ENCODE results near the gene ORAI3.

The ORAI3 gene

DNA sequence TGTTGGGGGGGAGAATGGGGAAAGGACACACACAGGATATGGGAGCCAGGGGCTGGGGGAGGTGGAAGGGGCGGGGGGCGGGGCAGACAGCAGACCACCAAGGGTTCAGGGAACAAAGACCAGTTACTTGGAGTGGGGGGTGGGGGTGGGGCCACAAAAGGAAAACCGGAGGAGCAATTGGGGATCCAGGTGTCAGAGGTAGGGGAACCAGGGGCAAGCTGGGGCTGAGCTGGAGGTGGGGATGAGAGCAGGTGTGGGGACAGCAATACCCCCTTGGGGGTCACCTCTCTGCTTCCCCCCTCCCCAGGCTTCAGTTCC is 1.4 kb upstream of the ORAI3 start:
- Histone ChIP-seq H3K27ac (ENCODE audit: extremely low read depth, low read depth, low read length) (no peak overlapping the region), H3K9me3 (ENCODE audit: control insufficient read depth, insufficient read depth, low read depth, low read length) (no peaks in the 10 kb centered on the region), H3K4me1 (ENCODE audit: control insufficient read depth, insufficient read depth, low read length) (no peaks in the 10 kb centered on the region), H3K36me3 (ENCODE audit: control insufficient read depth in 2 of 2, insufficient read depth in 1 of 2, low read length in 2 of 2) (peaks cover 25 to 40% of the 10 kb centered on the region in 2 experiments; a peak in 2 of 3 replicates), H3K4me3 (ENCODE audit: low read depth, low read length) (no peak overlapping the region)
- ChIA-PET POLR2A (no interaction called here), CTCF (interaction anchor here (0.6 to 0.7 kb wide), 2 partner anchors 37 to 38 kb away, joined by 3 to 6 read pairs; no protein-coding TSS in a partner anchor)
- no peak for TF ChIP-seq ZNF529 (tag by site-specific recombination; IDR thresholded peaks at IDR 0.05; ENCODE audit: insufficient replicate concordance)
- no peak for TF ChIP-seq HOXA7 (CRISPR knock-in tag; IDR thresholded peaks at IDR 0.05; ENCODE audit: borderline replicate concordance)
- TF ChIP-seq ZNF248 (tag by site-specific recombination; IDR thresholded peaks at IDR 0.05) = no peak
- no peak for TF ChIP-seq ZNF23 (tag by site-specific recombination; IDR thresholded peaks at IDR 0.05; ENCODE audit: borderline replicate concordance)
- TF ChIP-seq, protein P1, sequence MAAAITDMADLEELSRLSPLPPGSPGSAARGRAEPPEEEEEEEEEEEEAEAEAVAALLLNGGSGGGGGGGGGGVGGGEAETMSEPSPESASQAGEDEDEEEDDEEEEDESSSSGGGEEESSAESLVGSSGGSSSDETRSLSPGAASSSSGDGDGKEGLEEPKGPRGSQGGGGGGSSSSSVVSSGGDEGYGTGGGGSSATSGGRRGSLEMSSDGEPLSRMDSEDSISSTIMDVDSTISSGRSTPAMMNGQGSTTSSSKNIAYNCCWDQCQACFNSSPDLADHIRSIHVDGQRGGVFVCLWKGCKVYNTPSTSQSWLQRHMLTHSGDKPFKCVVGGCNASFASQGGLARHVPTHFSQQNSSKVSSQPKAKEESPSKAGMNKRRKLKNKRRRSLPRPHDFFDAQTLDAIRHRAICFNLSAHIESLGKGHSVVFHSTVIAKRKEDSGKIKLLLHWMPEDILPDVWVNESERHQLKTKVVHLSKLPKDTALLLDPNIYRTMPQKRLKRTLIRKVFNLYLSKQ (tag by site-specific recombination; IDR thresholded peaks at IDR 0.05; ENCODE audit: borderline replicate concordance) = no peak
- no peak for TF ChIP-seq ZNF530 (tag by site-specific recombination; IDR thresholded peaks at IDR 0.05; ENCODE audit: low read depth)
- TF ChIP-seq ZNF157 (tag by site-specific recombination; IDR thresholded peaks at IDR 0.05) = no peak
- no peak for TF ChIP-seq ZBTB1 (tag by site-specific recombination; IDR thresholded peaks at IDR 0.05)
- no peak for TF ChIP-seq ZNF112 (tag by site-specific recombination; IDR thresholded peaks at IDR 0.05)
- TF ChIP-seq ZNF394 (tag by site-specific recombination; IDR thresholded peaks at IDR 0.05; ENCODE audit: borderline replicate concordance) = no peak
- no peak for TF ChIP-seq BCL11A (tag by site-specific recombination; IDR thresholded peaks at IDR 0.05; ENCODE audit: low read depth)
- no peak for TF ChIP-seq IKZF3 (tag by site-specific recombination; IDR thresholded peaks at IDR 0.05)
- TF ChIP-seq REPIN1 (tag by site-specific recombination; IDR thresholded peaks at IDR 0.05; ENCODE audit: low read depth) = no peak
- TF ChIP-seq ZNF423 (tag by site-specific recombination; IDR thresholded peaks at IDR 0.05) = no peak
- no peak for TF ChIP-seq ZNF624 (tag by site-specific recombination; IDR thresholded peaks at IDR 0.05)
- TF ChIP-seq ZNF837 (tag by site-specific recombination; IDR thresholded peaks at IDR 0.05) = no peak
- TF ChIP-seq ZNF830 (tag by site-specific recombination; IDR thresholded peaks at IDR 0.05; ENCODE audit: low read depth) = no peak
- TF ChIP-seq ZNF324 (tag by site-specific recombination; IDR thresholded peaks at IDR 0.05) = no peak

DNA sequence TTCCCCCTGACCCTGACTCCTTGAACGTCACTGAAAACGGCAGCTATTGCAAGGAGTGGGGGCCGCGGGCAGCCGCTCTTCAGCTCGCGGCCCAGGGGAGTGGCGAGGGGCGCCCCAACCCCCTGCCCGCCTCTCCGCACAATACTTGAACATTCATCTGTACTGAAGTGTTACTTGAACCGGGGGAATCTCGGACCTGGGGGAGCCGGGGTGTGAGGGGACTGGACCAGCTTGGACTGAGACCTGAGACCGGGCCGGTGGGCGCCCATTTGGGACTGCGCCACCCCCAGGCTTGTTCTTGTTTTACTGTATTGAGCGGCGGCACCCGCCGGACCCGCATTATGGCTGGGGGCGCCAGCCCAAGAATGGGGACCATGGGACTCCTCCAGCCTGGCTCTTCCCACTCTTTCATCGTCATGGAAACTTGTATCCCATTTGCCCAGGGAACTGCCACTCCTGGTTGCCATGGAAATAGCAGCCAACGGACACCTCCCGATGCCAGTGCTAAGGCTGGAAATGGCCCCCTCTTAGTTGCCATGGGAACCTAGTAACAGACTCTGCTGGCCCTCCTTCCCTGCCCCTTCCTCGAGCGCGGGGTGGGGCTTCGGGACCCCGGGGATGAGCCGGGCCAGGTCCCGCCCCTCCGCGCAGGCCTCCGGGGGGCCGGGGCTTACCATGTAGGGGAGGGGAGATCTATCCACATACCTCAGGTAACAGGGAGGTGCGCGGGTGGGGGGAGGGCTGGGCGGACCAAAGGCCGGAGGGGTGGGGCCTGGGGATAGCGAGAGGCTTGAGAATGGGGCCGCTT is 805 bp upstream of the ORAI3 start:
- CTCF ChIA-PET = interaction anchor here (0.6 to 0.7 kb wide), 3 partner anchors 13 to 38 kb away, joined by 3 to 6 read pairs (median 4); no protein-coding TSS in a partner anchor
- Histone ChIP-seq H3K4me1 (ENCODE audit: control insufficient read depth, insufficient read depth, low read length) (no peaks in the 10 kb centered on the region), H3K9me3 (ENCODE audit: control insufficient read depth, insufficient read depth, low read depth, low read length) (no peaks in the 10 kb centered on the region), H3K27ac (ENCODE audit: extremely low read depth, low read depth, low read length) (peak overlapping the region; percentile 45; the same call in 1 of the 2 replicates), H3K36me3 (ENCODE audit: control insufficient read depth in 2 of 2, insufficient read depth in 1 of 2, low read length in 2 of 2) (peaks cover 20 to 35% of the 10 kb centered on the region in 2 experiments; a peak in 2 of 3 replicates), H3K4me3 (ENCODE audit: low read depth, low read length) (peak overlapping the region; percentile 69)
- POLR2A ChIA-PET = no interaction called here
- TF ChIP-seq, protein P2, sequence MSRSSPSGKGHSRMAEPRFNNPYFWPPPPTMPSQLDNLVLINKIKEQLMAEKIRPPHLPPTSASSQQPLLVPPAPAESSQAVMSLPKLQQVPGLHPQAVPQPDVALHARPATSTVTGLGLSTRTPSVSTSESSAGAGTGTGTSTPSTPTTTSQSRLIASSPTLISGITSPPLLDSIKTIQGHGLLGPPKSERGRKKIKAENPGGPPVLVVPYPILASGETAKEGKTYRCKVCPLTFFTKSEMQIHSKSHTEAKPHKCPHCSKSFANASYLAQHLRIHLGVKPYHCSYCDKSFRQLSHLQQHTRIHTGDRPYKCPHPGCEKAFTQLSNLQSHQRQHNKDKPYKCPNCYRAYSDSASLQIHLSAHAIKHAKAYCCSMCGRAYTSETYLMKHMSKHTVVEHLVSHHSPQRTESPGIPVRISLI (tag by site-specific recombination; IDR thresholded peaks at IDR 0.05) = no peak
- TF ChIP-seq ZNF211 (tag by site-specific recombination; IDR thresholded peaks at IDR 0.05; ENCODE audit: low read depth) (no peak), ZNF16 (tag by site-specific recombination; IDR thresholded peaks at IDR 0.05; ENCODE audit: low read depth) (no peak), ZNF501 (tag by site-specific recombination; IDR thresholded peaks at IDR 0.05) (no peak), ZNF791 (tag by site-specific recombination; IDR thresholded peaks at IDR 0.05) (no peak), ZNF341 (tag by site-specific recombination; IDR thresholded peaks at IDR 0.05; ENCODE audit: low read depth) (peak; percentile 87), ZNF114 (tag by site-specific recombination; IDR thresholded peaks at IDR 0.05) (no peak), GLIS1 (tag by site-specific recombination; IDR thresholded peaks at IDR 0.05) (peak; percentile 83)
- TF ChIP-seq, protein P3, sequence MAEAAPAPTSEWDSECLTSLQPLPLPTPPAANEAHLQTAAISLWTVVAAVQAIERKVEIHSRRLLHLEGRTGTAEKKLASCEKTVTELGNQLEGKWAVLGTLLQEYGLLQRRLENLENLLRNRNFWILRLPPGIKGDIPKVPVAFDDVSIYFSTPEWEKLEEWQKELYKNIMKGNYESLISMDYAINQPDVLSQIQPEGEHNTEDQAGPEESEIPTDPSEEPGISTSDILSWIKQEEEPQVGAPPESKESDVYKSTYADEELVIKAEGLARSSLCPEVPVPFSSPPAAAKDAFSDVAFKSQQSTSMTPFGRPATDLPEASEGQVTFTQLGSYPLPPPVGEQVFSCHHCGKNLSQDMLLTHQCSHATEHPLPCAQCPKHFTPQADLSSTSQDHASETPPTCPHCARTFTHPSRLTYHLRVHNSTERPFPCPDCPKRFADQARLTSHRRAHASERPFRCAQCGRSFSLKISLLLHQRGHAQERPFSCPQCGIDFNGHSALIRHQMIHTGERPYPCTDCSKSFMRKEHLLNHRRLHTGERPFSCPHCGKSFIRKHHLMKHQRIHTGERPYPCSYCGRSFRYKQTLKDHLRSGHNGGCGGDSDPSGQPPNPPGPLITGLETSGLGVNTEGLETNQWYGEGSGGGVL (tag by site-specific recombination; IDR thresholded peaks at IDR 0.05) = no peak
